Measurements from ENCODE around the gene CFAP46. TPM values are rescaled to one million over a fixed set of nuclear protein-coding genes. Genes with fewer than 3 reads are reported as not detected.
A peak's percentile ranks its signal among the peaks of the same experiment; 100 is the strongest.
"Not testable (repeated sequence)": the region's sequence is repeated elsewhere in the genome, so short reads cannot be mapped to it uniquely, and the experiment has no call there.

CFAP46 gene
- polyA plus RNA-seq, 6 donors from 2014 or later, result 0.05 TPM; not detected in 5

- peaks cover 7 to 16% (median 13%) of the 10 kb centered on the region in 3 donors for H3K4me1 Mint-ChIP-seq
- DNase-seq (no peak), ATAC-seq (ENCODE audit: low read depth in 2 of 2) (no peak)
- H3K9me3 Mint-ChIP-seq, result peaks cover under 1 to 9% (median 7%) of the 10 kb centered on the region in 7 donors
- peak overlapping the region in 1 of 6 donors; percentile 81 for H3K27ac Mint-ChIP-seq
- peak overlapping the region in 6 of 8 donors; percentile 75 to 88 (median 84) for H3K4me3 Mint-ChIP-seq
- peaks cover 7 to 23% (median 16%) of the 10 kb centered on the region in 3 donors for H3K27me3 Mint-ChIP-seq
- H3K36me3 Mint-ChIP-seq, result peaks cover 5 to 7% of the 10 kb centered on the region in 2 donors
Observed at GRCh38 chr10:132847416-132847777, 95.0 kb downstream of the CFAP46 start.

DNA sequence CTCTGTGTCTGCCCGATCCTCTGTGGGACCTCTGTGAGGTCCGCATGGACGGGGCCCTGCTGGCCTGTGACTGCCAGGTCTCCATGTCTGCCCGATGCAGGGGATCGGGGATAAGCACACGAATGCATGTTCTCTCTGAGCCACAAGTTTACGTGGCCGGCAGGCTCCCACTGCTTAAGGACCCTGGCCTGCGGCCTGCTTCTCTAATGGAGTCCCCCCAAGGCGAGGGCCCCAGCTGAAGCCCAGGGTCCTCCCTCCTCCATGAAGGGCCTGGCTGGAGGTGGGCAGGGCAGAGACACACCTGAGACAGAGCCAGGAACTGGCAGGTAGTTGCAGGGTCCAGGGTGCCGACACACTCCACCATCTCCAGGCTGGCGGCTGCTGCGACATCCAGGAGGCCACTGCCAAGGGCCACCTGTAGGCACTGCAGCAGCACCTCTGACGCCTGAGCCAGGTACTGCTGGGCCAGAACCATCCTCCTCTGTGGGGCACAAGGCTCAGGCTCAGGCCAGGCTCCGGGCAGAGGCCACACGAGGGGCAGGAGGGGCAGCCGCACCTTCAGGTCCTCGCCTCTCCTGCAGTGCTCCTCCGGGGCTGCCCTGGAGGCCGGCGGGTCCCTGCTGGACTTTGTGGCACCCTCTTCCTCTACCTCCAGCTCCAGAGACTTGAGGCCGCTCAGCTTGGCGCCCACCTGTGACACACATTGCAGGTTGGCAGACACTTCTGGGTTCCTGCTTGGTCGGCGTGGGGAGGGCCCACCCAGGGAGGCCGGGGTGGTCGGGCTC, 95.5 kb downstream of the CFAP46 start:
- no peak for DNase-seq
- no peak overlapping the region for H3K27ac Mint-ChIP-seq
- peaks cover 6 to 14% (median 12%) of the 10 kb centered on the region in 7 donors for H3K9me3 Mint-ChIP-seq
- no peak for ATAC-seq (ENCODE audit: low read depth in 2 of 2)
- peaks cover 11 to 12% of the 10 kb centered on the region in 2 donors for H3K36me3 Mint-ChIP-seq
- H3K4me1 Mint-ChIP-seq, result peaks cover 7 to 16% (median 13%) of the 10 kb centered on the region in 3 donors
- peaks cover 13 to 29% (median 20%) of the 10 kb centered on the region in 3 donors for H3K27me3 Mint-ChIP-seq
- no peak overlapping the region for H3K4me3 Mint-ChIP-seq

- no peak for ATAC-seq (ENCODE audit: low read depth in 2 of 2)
- H3K4me1 Mint-ChIP-seq, result peaks cover 7 to 16% (median 13%) of the 10 kb centered on the region in 3 donors
- H3K27ac Mint-ChIP-seq, result no peak overlapping the region
- peaks cover 11 to 15% of the 10 kb centered on the region in 2 donors for H3K36me3 Mint-ChIP-seq
- no peak for DNase-seq
- H3K9me3 Mint-ChIP-seq, result peaks cover 7 to 20% (median 14%) of the 10 kb centered on the region in 7 donors
- H3K4me3 Mint-ChIP-seq, result no peak overlapping the region
- peaks cover 15 to 33% (median 20%) of the 10 kb centered on the region in 3 donors for H3K27me3 Mint-ChIP-seq
Observed at GRCh38 chr10:132845780-132846595, 96.4 kb downstream of the CFAP46 start.

- peaks cover 7 to 24% (median 14%) of the 10 kb centered on the region in 7 donors for H3K9me3 Mint-ChIP-seq
- H3K4me1 Mint-ChIP-seq, result peaks cover 7 to 16% (median 13%) of the 10 kb centered on the region in 3 donors
- DNase-seq, result no peak
- H3K4me3 Mint-ChIP-seq, result no peak overlapping the region
- H3K36me3 Mint-ChIP-seq, result peaks cover 11 to 15% of the 10 kb centered on the region in 2 donors
- no peak overlapping the region for H3K27ac Mint-ChIP-seq
- no peak for ATAC-seq (ENCODE audit: low read depth in 2 of 2)
- H3K27me3 Mint-ChIP-seq, result peaks cover 15 to 42% (median 20%) of the 10 kb centered on the region in 3 donors
Observed at GRCh38 chr10:132845041-132845551, 97.3 kb downstream of the CFAP46 start.

DNA sequence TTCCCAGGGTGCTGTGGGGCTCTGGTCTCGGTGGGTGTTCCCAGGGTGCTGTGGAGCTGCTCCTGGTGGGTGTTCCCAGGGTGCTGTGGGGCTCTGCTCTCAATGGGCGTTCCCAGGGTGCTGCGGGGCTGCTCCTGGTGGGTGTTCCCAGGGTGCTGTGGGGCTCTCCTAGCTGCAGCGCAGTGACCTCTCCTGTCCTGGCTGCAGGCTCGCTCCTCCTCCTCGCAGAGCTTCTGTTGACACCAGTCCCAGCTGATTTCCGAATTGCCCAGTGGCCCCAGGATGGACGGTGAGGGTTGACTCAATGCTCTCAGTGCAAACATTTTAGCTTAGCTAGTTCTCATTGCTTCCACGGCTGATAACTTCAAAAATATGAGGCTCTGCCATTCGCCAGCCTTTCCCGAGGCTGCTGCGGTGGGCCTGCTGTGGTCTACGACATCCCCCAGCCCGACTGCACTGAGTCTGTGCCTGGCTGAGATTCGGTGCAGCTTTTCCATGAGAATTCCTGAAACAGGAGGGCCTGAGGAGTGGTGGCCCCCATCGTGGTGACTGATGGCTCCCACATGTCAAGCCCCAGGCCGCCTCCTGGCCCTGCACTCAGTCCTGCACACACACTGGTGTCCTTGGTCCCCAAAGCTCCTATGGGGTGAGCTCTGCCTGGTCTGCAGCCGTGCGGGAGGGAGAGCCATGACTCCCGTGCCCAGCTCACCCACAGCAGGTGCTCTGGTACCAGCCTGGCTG, 98.1 kb downstream of the CFAP46 start:
- no peak for DNase-seq
- Mint-ChIP-seq H3K27me3 (peaks cover 15 to 49% (median 26%) of the 10 kb centered on the region in 3 donors), H3K36me3 (peaks cover 11 to 15% of the 10 kb centered on the region in 2 donors), H3K4me3 (no peak overlapping the region), H3K9me3 (peaks cover 7 to 24% (median 14%) of the 10 kb centered on the region in 7 donors), H3K4me1 (peaks cover 7 to 16% (median 13%) of the 10 kb centered on the region in 3 donors), H3K27ac (no peak overlapping the region)
- no peak for ATAC-seq (ENCODE audit: low read depth in 2 of 2)

DNA sequence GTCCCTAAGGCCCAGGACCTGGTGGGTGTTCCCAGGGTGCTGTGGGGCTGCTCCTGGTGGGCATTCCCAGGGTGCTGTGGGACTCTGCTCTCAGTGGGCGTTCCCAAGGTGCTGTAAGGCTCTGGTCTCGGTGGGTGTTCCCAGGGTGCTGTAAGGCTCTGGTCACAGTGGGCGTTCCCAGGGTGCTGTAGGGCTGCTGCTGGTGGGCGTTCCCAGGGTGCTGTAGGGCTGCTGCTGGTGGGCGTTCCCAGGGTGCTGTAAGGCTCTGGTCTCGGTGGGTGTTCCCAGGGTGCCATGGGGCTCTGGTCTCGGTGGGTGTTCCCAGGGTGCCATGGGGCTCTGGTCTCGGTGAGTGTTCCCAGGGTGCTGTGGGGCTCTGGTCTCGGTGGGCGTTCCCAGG, 99.1 kb downstream of the CFAP46 start:
- not testable (repeated sequence) for H3K27ac Mint-ChIP-seq; DNase-seq; ATAC-seq (ENCODE audit: low read depth in 2 of 2); H3K4me3 Mint-ChIP-seq; H3K4me1 Mint-ChIP-seq
- Mint-ChIP-seq H3K36me3 (peaks cover 11 to 15% of the 10 kb centered on the region in 2 donors), H3K27me3 (peaks cover 15 to 53% (median 21%) of the 10 kb centered on the region in 3 donors), H3K9me3 (peaks cover 7 to 24% (median 14%) of the 10 kb centered on the region in 7 donors)

- H3K9me3 Mint-ChIP-seq, result peaks cover 7 to 24% (median 14%) of the 10 kb centered on the region in 7 donors
- DNase-seq, result no peak
- peaks cover 11 to 15% of the 10 kb centered on the region in 2 donors for H3K36me3 Mint-ChIP-seq
- H3K4me1 Mint-ChIP-seq, result peaks cover 0 to under 1% (median 0%) of the 10 kb centered on the region in 3 donors
- no peak overlapping the region for H3K4me3 Mint-ChIP-seq
- H3K27ac Mint-ChIP-seq, result peak overlapping the region in 1 of 6 donors; percentile 16
- H3K27me3 Mint-ChIP-seq, result peaks cover 15 to 46% (median 15%) of the 10 kb centered on the region in 3 donors
- no peak for ATAC-seq (ENCODE audit: low read depth in 2 of 2)
Observed at GRCh38 chr10:132842397-132842796, 100.0 kb downstream of the CFAP46 start.

GRCh38 chr10:132841615-132841975, 100.8 kb downstream of the CFAP46 start:
- Mint-ChIP-seq H3K9me3 (peaks cover 7 to 24% (median 14%) of the 10 kb centered on the region in 7 donors), H3K27ac (no peak overlapping the region), H3K4me3 (no peak overlapping the region), H3K4me1 (peaks cover 0 to 6% (median 0%) of the 10 kb centered on the region in 3 donors), H3K27me3 (peaks cover 15 to 46% (median 15%) of the 10 kb centered on the region in 3 donors), H3K36me3 (peaks cover 11 to 15% of the 10 kb centered on the region in 2 donors)
- DNase-seq, result no peak
- no peak for ATAC-seq (ENCODE audit: low read depth in 2 of 2)

DNA sequence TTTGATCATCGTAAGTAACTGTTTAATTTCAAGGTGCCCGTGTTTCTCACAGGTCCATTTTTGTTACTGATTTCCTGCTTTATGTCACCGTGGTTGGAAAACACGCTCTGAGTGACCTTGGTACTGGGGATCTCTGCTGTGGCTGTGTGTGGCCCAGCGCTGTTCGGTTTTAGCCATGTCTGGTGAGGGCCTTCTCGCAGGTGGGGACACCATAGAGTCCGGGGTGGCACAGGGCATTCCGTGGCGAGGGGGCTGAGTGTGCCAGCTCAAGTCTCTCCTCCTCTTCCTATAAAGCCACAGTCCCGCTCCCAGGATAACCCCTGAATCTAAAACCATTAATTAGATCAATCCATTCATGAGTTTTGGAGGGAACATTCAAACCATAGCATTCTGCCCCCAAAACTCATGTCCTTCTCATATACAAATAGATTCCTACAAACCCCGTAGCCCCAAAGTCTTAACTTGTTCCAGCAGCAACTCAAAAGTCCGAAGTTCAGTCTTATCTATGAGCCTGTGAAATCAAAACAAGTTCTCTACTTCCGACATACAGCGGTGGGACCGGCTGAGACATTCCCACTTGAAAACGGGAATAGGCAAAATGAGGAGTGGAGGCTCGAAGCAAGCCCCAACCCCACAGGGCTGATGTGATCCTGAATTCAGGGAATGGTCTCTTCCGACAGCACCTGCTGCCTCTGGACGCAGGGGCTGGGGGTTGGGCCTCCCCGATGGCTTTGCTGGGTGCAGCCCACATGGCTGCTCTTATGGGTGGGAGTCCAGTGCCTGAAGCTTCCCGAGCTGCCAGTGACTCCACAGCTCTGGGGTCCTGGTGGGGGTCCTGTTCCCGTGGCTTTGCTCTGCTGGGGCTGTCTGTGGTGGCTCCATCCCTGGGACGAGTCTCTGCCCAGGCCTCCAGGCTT, 101.4 kb downstream of the CFAP46 start:
- H3K27me3 Mint-ChIP-seq, result peaks cover 15 to 46% (median 15%) of the 10 kb centered on the region in 3 donors
- H3K4me3 Mint-ChIP-seq, result no peak overlapping the region
- H3K4me1 Mint-ChIP-seq, result peaks cover 0 to 6% (median 0%) of the 10 kb centered on the region in 3 donors
- DNase-seq (no peak), ATAC-seq (ENCODE audit: low read depth in 2 of 2) (no peak)
- peaks cover 11 to 15% of the 10 kb centered on the region in 2 donors for H3K36me3 Mint-ChIP-seq
- no peak overlapping the region for H3K27ac Mint-ChIP-seq
- peaks cover 7 to 24% (median 14%) of the 10 kb centered on the region in 7 donors for H3K9me3 Mint-ChIP-seq

GRCh38 chr10:132839061-132839460, 103.3 kb downstream of the CFAP46 start:
- Mint-ChIP-seq H3K4me3 (no peak overlapping the region), H3K4me1 (peaks cover 0 to 6% (median 0%) of the 10 kb centered on the region in 3 donors), H3K27me3 (peaks cover 15 to 38% (median 15%) of the 10 kb centered on the region in 3 donors), H3K9me3 (peaks cover 7 to 24% (median 14%) of the 10 kb centered on the region in 7 donors), H3K27ac (no peak overlapping the region), H3K36me3 (peaks cover 11 to 15% of the 10 kb centered on the region in 2 donors)
- ATAC-seq (ENCODE audit: low read depth in 2 of 2) (no peak), DNase-seq (no peak)

- no peak for ATAC-seq (ENCODE audit: low read depth in 2 of 2)
- DNase-seq, result no peak
- H3K27me3 Mint-ChIP-seq, result peaks cover 15 to 38% (median 15%) of the 10 kb centered on the region in 3 donors
- H3K36me3 Mint-ChIP-seq, result peaks cover 11 to 15% of the 10 kb centered on the region in 2 donors
- no peak overlapping the region for H3K4me3 Mint-ChIP-seq
- peaks cover 7 to 24% (median 14%) of the 10 kb centered on the region in 7 donors for H3K9me3 Mint-ChIP-seq
- peaks cover 0 to 6% (median 0%) of the 10 kb centered on the region in 3 donors for H3K4me1 Mint-ChIP-seq
- no peak overlapping the region for H3K27ac Mint-ChIP-seq
Observed at GRCh38 chr10:132838346-132838970, 103.9 kb downstream of the CFAP46 start.

Data from naive B cell (primary cell).